Measurements from ENCODE around the gene CPNE8. TPM values are rescaled to one million over a fixed set of nuclear protein-coding genes. Genes with fewer than 3 reads are reported as not detected.

CPNE8 gene
- polyA plus RNA-seq, 2 of the 4 experiments (the other 2 are of a cell fraction), result 8.0 to 30.1 TPM

DNA sequence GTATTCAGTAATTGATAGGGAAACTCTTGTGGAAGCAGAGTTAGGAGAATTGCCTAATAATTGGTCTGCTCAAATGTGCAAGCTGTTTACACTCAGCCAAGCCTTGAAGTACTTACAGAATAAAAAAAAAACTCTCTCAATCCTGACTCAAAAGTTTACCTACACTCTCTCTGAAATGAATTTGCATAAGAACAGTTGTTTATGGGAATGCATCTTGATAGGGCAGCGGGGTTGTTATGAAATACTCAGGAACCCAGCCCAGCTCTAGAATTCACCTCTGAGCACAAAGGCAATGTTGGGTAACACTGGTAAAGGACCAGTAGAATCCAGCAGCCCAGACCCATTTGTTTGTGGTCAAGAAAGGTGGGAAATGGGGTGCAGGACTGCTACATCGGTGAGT lies 267.0 kb downstream of the CPNE8 start:
- POLR2A ChIA-PET, result no interaction called here
- TF ChIP-seq HOXB13 (CRISPR knock-in tag; IDR thresholded peaks at IDR 0.05; ENCODE audit: low read depth), result no peak
- TF ChIP-seq, protein P1, sequence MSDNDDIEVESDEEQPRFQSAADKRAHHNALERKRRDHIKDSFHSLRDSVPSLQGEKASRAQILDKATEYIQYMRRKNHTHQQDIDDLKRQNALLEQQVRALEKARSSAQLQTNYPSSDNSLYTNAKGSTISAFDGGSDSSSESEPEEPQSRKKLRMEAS (IDR thresholded peaks at IDR 0.05), result no peak
- TF ChIP-seq HOXA7 (CRISPR knock-in tag; IDR thresholded peaks at IDR 0.05), result no peak
- no peak for TF ChIP-seq ZNF302 (CRISPR knock-in tag; IDR thresholded peaks at IDR 0.05)
- no peak for TF ChIP-seq FOSL2 (IDR thresholded peaks at IDR 0.05)
- no peak for TF ChIP-seq FOSL2 (CRISPR knock-in tag; IDR thresholded peaks at IDR 0.05)
- no peak for TF ChIP-seq NR3C1 (IDR thresholded peaks at IDR 0.05)
- no peak for TF ChIP-seq MAFK (IDR thresholded peaks at IDR 0.05; ENCODE audit: partially characterized antibody)
- no peak for TF ChIP-seq CBX2 (IDR thresholded peaks at IDR 0.05; ENCODE audit: borderline replicate concordance, low read depth)
- TF ChIP-seq MYC (IDR thresholded peaks at IDR 0.05; ENCODE audit: borderline replicate concordance, low read length), result no peak
- TF ChIP-seq RCOR1 (IDR thresholded peaks at IDR 0.05; ENCODE audit: low read depth, low read length), result no peak
- TF ChIP-seq KDM1A (IDR thresholded peaks at IDR 0.05; ENCODE audit: low read depth), result no peak
- no peak for TF ChIP-seq EP300 (IDR thresholded peaks at IDR 0.05)
- no peak for TF ChIP-seq FOSB (CRISPR knock-in tag; IDR thresholded peaks at IDR 0.05)
- TF ChIP-seq HDAC2 (IDR thresholded peaks at IDR 0.05), result no peak
- no peak for TF ChIP-seq EHF (CRISPR knock-in tag; IDR thresholded peaks at IDR 0.05)
- H3K4me2 ChIP-seq, result no peak overlapping the region
- WGBS (ENCODE audit: missing lambda C conversion rate), result 6% methylated on average over 2 of the region's 2 CpGs
- H3K4me1 ChIP-seq, result no peaks in the 10 kb centered on the region
- H3K4me3 ChIP-seq, result no peak overlapping the region
- no peaks in the 10 kb centered on the region for H3K9me3 ChIP-seq
- H3K27ac ChIP-seq, result no peak overlapping the region
- DNase-seq (ENCODE audit: low read depth in 1 of 2, low spot score in 1 of 2) (no peak), FAIRE-seq (no peak), ATAC-seq (no peak)
- CTCF ChIA-PET, result no interaction called here

DNA sequence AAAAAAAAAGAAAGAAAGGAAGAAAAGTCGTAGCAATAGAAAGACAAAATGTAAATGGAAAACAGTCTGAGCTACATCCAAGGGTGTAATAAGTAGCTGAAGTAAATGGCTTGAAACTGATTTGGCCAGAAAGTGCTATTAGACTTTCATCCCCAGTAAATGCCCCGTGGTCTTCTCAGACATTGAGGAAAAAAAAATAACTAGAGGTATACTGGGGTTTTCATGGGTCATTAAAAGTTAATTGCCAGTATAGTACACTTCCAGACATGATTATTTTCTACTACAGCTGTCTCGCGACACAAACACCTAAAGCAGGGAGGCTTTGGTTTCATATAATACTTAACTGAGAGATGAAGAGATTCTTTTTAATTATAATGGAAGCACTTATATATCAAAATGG lies 271.9 kb downstream of the CPNE8 start:
- 45% methylated on average over 4 of the region's 4 CpGs for WGBS (ENCODE audit: missing lambda C conversion rate)
- FAIRE-seq (no peak), ATAC-seq (no peak), DNase-seq (ENCODE audit: low read depth in 1 of 2, low spot score in 1 of 2) (no peak)
- H3K4me2 ChIP-seq, result no peak overlapping the region
- ChIA-PET POLR2A (no interaction called here), CTCF (interaction anchor here (0.6 kb wide), 1 partner anchor 37 kb away, joined by 4 read pairs; no protein-coding TSS in a partner anchor)
- no peaks in the 10 kb centered on the region for H3K9me3 ChIP-seq
- H3K4me3 ChIP-seq, result no peak overlapping the region
- TF ChIP-seq EHMT2 (IDR thresholded peaks at IDR 0.05; ENCODE audit: low read depth) (no peak), NPAS2 (CRISPR knock-in tag; IDR thresholded peaks at IDR 0.05; ENCODE audit: borderline replicate concordance) (no peak), MAFK (IDR thresholded peaks at IDR 0.05; ENCODE audit: partially characterized antibody) (no peak), FOSL2 (IDR thresholded peaks at IDR 0.05) (no peak), FOSL2 (CRISPR knock-in tag; IDR thresholded peaks at IDR 0.05) (no peak)
- H3K27ac ChIP-seq, result no peak overlapping the region
- no peaks in the 10 kb centered on the region for H3K4me1 ChIP-seq

DNA sequence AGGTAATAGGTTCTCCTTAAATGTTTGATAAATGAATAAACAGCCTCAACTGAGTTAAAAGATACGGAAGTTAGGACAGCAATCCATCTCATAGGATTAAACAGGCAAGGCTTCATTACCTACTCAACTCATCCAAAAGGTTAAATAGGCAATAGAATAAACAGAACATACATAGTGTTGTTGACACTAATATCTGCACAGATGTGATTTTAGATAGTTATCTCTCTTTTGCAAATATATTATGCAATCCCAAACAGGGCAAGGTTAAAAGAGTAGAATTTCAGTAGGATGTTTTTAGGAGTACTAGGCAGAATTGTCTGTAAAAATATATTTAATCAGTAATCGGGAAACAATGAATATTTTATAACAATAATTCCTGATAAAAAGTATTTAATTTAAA lies 276.3 kb downstream of the CPNE8 start:
- Histone ChIP-seq H3K4me3 (no peak overlapping the region), H3K9me3 (no peaks in the 10 kb centered on the region), H3K27ac (no peak overlapping the region), H3K4me1 (no peaks in the 10 kb centered on the region), H3K4me2 (no peak overlapping the region)
- ChIA-PET CTCF (no interaction called here), POLR2A (no interaction called here)
- ATAC-seq, result no peak
- WGBS (ENCODE audit: missing lambda C conversion rate), result 33% methylated on average over 2 of the region's 2 CpGs
- FAIRE-seq, result no peak
- no peak for DNase-seq (ENCODE audit: low read depth in 1 of 2, low spot score in 1 of 2)
- TF ChIP-seq, protein P2, sequence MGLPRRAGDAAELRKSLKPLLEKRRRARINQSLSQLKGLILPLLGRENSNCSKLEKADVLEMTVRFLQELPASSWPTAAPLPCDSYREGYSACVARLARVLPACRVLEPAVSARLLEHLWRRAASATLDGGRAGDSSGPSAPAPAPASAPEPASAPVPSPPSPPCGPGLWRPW (IDR thresholded peaks at IDR 0.05), result no peak
- TF ChIP-seq FOXS1 (CRISPR knock-in tag; IDR thresholded peaks at IDR 0.05) (no peak), MAFK (IDR thresholded peaks at IDR 0.05; ENCODE audit: partially characterized antibody) (no peak), ZC3H11A (IDR thresholded peaks at IDR 0.05) (no peak)

DNA sequence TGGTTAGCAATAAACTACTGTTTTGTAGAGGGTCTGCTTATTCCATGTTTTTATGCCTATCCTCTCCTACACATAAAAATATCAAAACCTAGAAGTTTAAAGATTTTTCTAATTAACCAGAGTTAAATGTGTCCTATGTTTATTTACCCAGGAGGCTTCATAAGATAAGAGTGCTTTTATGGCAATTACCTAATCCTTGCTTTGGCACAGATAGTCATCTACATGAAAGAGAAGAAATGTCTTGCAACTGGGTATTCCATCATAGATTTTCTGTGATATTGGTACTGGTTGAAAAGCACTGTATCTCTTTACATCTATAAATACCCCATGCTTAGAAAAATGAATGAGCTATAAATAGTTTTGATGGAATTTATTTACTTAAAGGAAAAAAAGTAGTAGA lies 277.1 kb downstream of the CPNE8 start:
- Histone ChIP-seq H3K4me1 (no peaks in the 10 kb centered on the region), H3K4me2 (no peak overlapping the region), H3K27ac (no peak overlapping the region), H3K4me3 (no peak overlapping the region), H3K9me3 (no peaks in the 10 kb centered on the region)
- ATAC-seq (no peak), FAIRE-seq (no peak), DNase-seq (ENCODE audit: low read depth in 1 of 2, low spot score in 1 of 2) (no peak)
- ChIA-PET POLR2A (no interaction called here), CTCF (no interaction called here)
- TF ChIP-seq, protein P3, sequence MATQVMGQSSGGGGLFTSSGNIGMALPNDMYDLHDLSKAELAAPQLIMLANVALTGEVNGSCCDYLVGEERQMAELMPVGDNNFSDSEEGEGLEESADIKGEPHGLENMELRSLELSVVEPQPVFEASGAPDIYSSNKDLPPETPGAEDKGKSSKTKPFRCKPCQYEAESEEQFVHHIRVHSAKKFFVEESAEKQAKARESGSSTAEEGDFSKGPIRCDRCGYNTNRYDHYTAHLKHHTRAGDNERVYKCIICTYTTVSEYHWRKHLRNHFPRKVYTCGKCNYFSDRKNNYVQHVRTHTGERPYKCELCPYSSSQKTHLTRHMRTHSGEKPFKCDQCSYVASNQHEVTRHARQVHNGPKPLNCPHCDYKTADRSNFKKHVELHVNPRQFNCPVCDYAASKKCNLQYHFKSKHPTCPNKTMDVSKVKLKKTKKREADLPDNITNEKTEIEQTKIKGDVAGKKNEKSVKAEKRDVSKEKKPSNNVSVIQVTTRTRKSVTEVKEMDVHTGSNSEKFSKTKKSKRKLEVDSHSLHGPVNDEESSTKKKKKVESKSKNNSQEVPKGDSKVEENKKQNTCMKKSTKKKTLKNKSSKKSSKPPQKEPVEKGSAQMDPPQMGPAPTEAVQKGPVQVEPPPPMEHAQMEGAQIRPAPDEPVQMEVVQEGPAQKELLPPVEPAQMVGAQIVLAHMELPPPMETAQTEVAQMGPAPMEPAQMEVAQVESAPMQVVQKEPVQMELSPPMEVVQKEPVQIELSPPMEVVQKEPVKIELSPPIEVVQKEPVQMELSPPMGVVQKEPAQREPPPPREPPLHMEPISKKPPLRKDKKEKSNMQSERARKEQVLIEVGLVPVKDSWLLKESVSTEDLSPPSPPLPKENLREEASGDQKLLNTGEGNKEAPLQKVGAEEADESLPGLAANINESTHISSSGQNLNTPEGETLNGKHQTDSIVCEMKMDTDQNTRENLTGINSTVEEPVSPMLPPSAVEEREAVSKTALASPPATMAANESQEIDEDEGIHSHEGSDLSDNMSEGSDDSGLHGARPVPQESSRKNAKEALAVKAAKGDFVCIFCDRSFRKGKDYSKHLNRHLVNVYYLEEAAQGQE (IDR thresholded peaks at IDR 0.05), result no peak
- no peak for TF ChIP-seq HOXA7 (CRISPR knock-in tag; IDR thresholded peaks at IDR 0.05)
- TF ChIP-seq SMC3 (IDR thresholded peaks at IDR 0.05), result no peak
- TF ChIP-seq GATA3 (IDR thresholded peaks at IDR 0.05; ENCODE audit: borderline replicate concordance), result no peak
- no peak for TF ChIP-seq RNF2 (IDR thresholded peaks at IDR 0.05; ENCODE audit: borderline replicate concordance, low read depth)
- no peak for TF ChIP-seq HOXB13 (CRISPR knock-in tag; IDR thresholded peaks at IDR 0.05; ENCODE audit: low read depth)
- TF ChIP-seq, protein P4, sequence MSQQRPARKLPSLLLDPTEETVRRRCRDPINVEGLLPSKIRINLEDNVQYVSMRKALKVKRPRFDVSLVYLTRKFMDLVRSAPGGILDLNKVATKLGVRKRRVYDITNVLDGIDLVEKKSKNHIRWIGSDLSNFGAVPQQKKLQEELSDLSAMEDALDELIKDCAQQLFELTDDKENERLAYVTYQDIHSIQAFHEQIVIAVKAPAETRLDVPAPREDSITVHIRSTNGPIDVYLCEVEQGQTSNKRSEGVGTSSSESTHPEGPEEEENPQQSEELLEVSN (IDR thresholded peaks at IDR 0.05; ENCODE audit: borderline replicate concordance, low read depth), result no peak
- TF ChIP-seq TP53 (CRISPR knock-in tag; IDR thresholded peaks at IDR 0.05), result no peak
- no peak for TF ChIP-seq ZSCAN20 (CRISPR knock-in tag; IDR thresholded peaks at IDR 0.05)
- no peak for TF ChIP-seq RFX5 (IDR thresholded peaks at IDR 0.05)
